ENCODE measurements around the gene SCARF1. TPM values are rescaled to one million over a fixed set of nuclear protein-coding genes. Genes with fewer than 3 reads are reported as not detected.

Gene SCARF1
- total and polyA plus RNA-seq, 4 donors, result 0.63 to 31.6 (median 9.6) TPM

DNA sequence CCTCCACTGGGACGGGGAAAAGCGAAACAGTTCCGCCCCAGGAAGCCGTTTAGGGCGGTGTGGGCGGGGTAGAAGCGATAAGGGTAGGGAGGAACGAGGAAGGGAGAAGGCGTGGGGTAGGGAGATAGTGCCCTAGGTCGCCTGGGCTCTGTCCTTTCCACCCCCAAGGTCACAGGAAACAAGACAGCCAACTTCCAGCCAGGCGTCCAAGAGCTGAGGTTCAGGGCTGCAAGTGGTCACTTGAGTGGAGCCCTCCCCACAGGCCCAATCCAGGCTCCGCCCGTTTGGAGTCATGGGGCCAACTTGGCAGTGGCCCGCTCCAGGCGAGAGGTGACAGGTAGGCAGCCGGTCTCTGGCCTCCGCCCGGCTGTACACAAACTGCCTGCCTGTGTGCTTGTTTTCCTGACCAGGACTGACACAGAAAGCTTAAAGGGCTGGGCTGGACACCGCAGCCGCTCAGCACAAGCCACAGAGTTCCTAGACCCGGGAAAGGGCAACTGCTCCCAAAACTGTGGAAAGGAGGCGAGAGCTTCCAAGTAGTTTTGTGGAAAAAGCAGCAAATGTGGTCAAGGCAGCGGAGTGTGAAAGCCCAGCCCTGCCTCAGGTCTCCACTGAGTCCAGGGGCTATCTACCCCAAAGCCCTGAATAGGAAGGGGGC, 4.4 kb upstream of the SCARF1 start, which contains the start of gene RILP:
Gene RILP, minus strand, starts transcription at position 23 of the 658 bp plus-strand sequence. CDS start 62 bp downstream, outside the sequence.
- Histone ChIP-seq H3K27ac (ENCODE audit: low read depth in 1 of 2, low read length in 2 of 2) (peak within 1 kb of the TSS in 1 of 2 donors; percentile 79), H3K9me3 (ENCODE audit: control insufficient read depth, low read length) (no peaks in the 10 kb centered on the region), H3K4me3 (ENCODE audit: low read length in 2 of 2) (peak within 1 kb of the TSS; percentile 62 to 73), H3K36me3 (ENCODE audit: control insufficient read depth in 1 of 2, insufficient read depth in 2 of 2, low read length in 1 of 2) (peaks cover 0 to 16% of the 10 kb centered on the region in 2 donors), H3K27me3 (ENCODE audit: control insufficient read depth in 1 of 2, insufficient read depth in 2 of 2, low read length in 1 of 2) (no peaks in the 10 kb centered on the region), H3K4me1 (ENCODE audit: control insufficient read depth in 1 of 2, insufficient read depth in 2 of 2, low read length in 2 of 2) (no peaks in the 10 kb centered on the region)
- intact Hi-C loops (cut with DNase I), result loop anchor here (2.0 to 5.0 kb wide), 2 partner anchors 62 to 63 kb away; partner anchors contain the start of gene TLCD2 (in 1 of the 2)
- WGBS, 2 donors, result 8 to 9% methylated on average over 23 of the region's 23 CpGs
- ATAC-seq (ENCODE audit: low FRiP score) (peak; percentile 49), DNase-seq (peak; percentile 80 to 88)

DNA sequence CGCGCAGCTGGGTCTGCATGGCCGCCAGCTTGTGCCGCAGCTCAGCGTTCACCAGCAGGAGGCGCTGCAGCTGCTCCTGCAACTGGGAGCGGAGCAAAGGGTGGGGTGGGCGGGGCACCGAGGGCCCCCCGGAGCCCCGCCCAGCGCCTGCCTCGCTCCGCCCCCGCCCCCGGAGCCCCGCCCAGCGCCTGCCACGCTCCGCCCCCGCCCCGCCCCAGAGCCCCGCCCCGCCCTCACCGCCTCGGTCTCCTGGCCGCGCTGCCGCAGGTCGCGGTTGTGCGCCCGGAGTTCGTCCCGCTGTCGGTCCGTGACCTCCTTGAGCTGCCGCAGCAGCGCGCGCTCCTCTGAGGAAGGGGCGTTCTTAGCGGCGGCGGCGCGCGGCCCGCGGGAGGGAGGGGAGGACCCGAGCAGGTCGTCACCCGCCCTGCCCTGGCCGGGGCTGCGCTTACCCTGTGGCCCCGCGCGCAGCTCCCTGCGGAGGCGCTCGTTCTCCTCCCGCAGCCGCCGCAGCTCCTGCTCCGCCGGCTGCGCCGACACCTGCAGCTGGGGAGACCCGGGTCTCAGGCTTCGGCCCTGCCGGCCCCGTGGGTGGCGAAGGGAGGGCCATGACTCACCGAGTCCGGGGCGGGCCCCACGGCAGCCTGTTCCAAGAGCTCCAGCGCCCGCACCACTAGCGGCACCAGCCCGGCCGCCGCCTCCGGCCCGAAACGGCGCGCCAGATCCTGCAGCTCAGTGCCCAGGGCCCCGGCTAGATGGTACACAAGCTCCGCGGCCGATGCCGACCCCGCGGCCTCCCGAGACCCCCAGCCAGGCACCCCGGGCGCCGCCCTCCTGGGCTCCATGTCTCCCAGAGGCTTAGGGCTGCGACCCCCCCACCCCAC, 3.7 kb upstream of the SCARF1 start:
- H3K4me1 ChIP-seq (ENCODE audit: control insufficient read depth in 1 of 2, insufficient read depth in 2 of 2, low read length in 2 of 2), result no peaks in the 10 kb centered on the region
- H3K36me3 ChIP-seq (ENCODE audit: control insufficient read depth in 1 of 2, insufficient read depth in 2 of 2, low read length in 1 of 2), result peaks cover 0 to 16% of the 10 kb centered on the region in 2 donors
- H3K27ac ChIP-seq (ENCODE audit: low read depth in 1 of 2, low read length in 2 of 2), result peak overlapping the region in 1 of 2 donors; percentile 79
- H3K9me3 ChIP-seq (ENCODE audit: control insufficient read depth, low read length), result no peaks in the 10 kb centered on the region
- WGBS, 2 donors, result 0 to 1% methylated on average over 55 to 100 of the region's 100 CpGs
- ATAC-seq (ENCODE audit: low FRiP score) (peak; percentile 87), DNase-seq (peak; percentile 97 to 98)
- H3K4me3 ChIP-seq (ENCODE audit: low read length in 2 of 2), result peak overlapping the region; percentile 62 to 73
- intact Hi-C loops (cut with DNase I), result loop anchor here (1.0 kb wide), 2 partner anchors 74 to 76 kb away; no protein-coding TSS in a partner anchor
- H3K27me3 ChIP-seq (ENCODE audit: control insufficient read depth in 1 of 2, insufficient read depth in 2 of 2, low read length in 1 of 2), result no peaks in the 10 kb centered on the region

- H3K4me1 ChIP-seq (ENCODE audit: control insufficient read depth in 1 of 2, insufficient read depth in 2 of 2, low read length in 2 of 2), result no peaks in the 10 kb centered on the region
- WGBS, 2 donors, result 6 to 8% methylated on average over 54 of the region's 54 CpGs
- ATAC-seq (ENCODE audit: low FRiP score), result peak; percentile 0
Measured at GRCh38 chr17:1648173-1648962, 2.8 kb upstream of the SCARF1 start.

GRCh38 chr17:1647802-1648171, 2.3 kb upstream of the SCARF1 start:
- intact Hi-C loops (cut with DNase I), result loop anchor here (1.0 kb wide), 2 partner anchors 72 to 74 kb away; no protein-coding TSS in a partner anchor
- Histone ChIP-seq H3K9me3 (ENCODE audit: control insufficient read depth, low read length) (no peaks in the 10 kb centered on the region), H3K4me3 (ENCODE audit: low read length in 2 of 2) (no peak overlapping the region), H3K27me3 (ENCODE audit: control insufficient read depth in 1 of 2, insufficient read depth in 2 of 2, low read length in 1 of 2) (no peaks in the 10 kb centered on the region), H3K4me1 (ENCODE audit: control insufficient read depth in 1 of 2, insufficient read depth in 2 of 2, low read length in 2 of 2) (no peaks in the 10 kb centered on the region), H3K36me3 (ENCODE audit: control insufficient read depth in 1 of 2, insufficient read depth in 2 of 2, low read length in 1 of 2) (peaks cover 0 to 11% of the 10 kb centered on the region in 2 donors), H3K27ac (ENCODE audit: low read depth in 1 of 2, low read length in 2 of 2) (no peak overlapping the region)
- ATAC-seq (ENCODE audit: low FRiP score) (no peak), DNase-seq (no peak)
- WGBS, 2 donors, result 81 to 83% methylated on average over 11 of the region's 11 CpGs

More at GRCh38 chr17:1648173-1648962, 2.8 kb upstream of the SCARF1 start:
- no peak for DNase-seq
- intact Hi-C loops (cut with DNase I), result loop anchor here (1.0 kb wide), 2 partner anchors 73 to 75 kb away; no protein-coding TSS in a partner anchor
- Histone ChIP-seq H3K27me3 (ENCODE audit: control insufficient read depth in 1 of 2, insufficient read depth in 2 of 2, low read length in 1 of 2) (no peaks in the 10 kb centered on the region), H3K4me3 (ENCODE audit: low read length in 2 of 2) (peak overlapping the region in 1 of 2 donors; percentile 30), H3K27ac (ENCODE audit: low read depth in 1 of 2, low read length in 2 of 2) (peak overlapping the region in 1 of 2 donors; percentile 22), H3K9me3 (ENCODE audit: control insufficient read depth, low read length) (no peaks in the 10 kb centered on the region), H3K36me3 (ENCODE audit: control insufficient read depth in 1 of 2, insufficient read depth in 2 of 2, low read length in 1 of 2) (peaks cover 0 to 13% of the 10 kb centered on the region in 2 donors)

GRCh38 chr17:1646199-1646875, 805 bp upstream of the SCARF1 start:
- ATAC-seq (ENCODE audit: low FRiP score), result no peak
- intact Hi-C loops (cut with DNase I), result no loop called here
- DNase-seq, result no peak
- no peak overlapping the region for H3K27ac ChIP-seq (ENCODE audit: low read depth in 1 of 2, low read length in 2 of 2)
- H3K9me3 ChIP-seq (ENCODE audit: control insufficient read depth, low read length), result no peaks in the 10 kb centered on the region
- H3K27me3 ChIP-seq (ENCODE audit: control insufficient read depth in 1 of 2, insufficient read depth in 2 of 2, low read length in 1 of 2), result no peaks in the 10 kb centered on the region
- H3K4me1 ChIP-seq (ENCODE audit: control insufficient read depth in 1 of 2, insufficient read depth in 2 of 2, low read length in 2 of 2), result no peaks in the 10 kb centered on the region
- 89 to 92% methylated on average over 11 to 13 of the region's 13 CpGs for WGBS, 2 donors
- H3K36me3 ChIP-seq (ENCODE audit: control insufficient read depth in 1 of 2, insufficient read depth in 2 of 2, low read length in 1 of 2), result peaks cover 0 to 7% of the 10 kb centered on the region in 2 donors
- no peak overlapping the region for H3K4me3 ChIP-seq (ENCODE audit: low read length in 2 of 2)

DNA sequence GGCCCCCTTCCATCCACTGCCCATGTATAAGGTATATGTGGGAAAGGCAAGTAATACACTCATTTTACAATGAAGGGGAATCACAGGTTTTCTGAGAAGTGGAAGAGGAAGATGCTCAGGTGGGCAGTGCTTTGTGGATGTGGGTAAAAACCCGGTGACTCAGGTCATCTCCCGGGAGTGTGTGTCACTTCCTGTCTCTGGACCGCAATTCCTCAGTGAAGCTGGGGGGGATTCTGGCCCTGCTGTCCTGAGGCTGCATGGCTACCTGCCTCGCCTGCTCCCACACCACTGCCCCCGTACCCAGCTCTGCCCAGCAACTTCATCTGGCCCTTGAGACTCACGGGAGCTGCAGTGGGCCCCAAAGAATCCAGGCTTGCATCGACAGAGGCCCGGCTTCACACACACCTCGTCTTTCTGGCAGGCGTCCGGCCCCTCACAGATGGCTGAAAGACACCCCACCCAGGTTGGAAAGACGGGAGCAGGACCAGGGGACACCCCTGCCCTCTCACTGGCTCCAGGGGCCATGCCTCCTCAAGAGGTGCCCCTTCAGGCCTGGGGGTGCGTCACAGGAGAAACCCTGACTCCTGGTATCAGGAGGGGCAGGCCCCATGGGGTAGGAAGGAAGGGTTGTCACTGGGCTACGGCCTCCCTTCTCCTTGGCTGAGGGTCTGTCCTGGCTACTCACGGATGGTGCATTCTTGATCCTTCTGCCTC, 882 bp downstream of the SCARF1 start:
- no peaks in the 10 kb centered on the region for H3K4me1 ChIP-seq (ENCODE audit: control insufficient read depth in 1 of 2, insufficient read depth in 2 of 2, low read length in 2 of 2)
- ATAC-seq (ENCODE audit: low FRiP score), result no peak

DNA sequence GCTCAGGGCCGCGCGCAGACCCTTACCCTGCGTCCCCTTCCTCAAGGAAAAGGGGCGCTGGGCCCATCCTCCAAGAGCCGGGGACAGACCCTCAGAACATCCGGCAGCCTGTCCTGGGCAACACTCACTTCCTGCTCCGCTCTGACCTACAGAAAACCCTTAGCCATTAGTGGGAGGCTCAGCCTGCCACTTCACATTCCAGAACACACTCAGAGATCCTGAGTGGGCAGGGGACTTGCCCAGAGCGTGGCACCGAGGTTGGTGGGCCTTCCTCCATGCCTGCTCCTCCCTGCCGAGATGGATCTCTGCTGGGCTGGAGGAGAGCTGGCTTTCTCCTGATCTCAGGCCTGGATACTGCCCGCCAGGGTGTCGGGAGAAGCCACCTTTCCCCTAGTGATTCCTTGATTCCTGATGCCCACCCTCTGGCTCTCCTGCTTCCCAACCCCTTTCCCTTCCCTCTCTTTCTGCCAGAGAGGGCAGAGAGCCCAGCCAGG, 1.5 kb downstream of the SCARF1 start:
- Histone ChIP-seq H3K27me3 (ENCODE audit: control insufficient read depth in 1 of 2, insufficient read depth in 2 of 2, low read length in 1 of 2) (no peaks in the 10 kb centered on the region), H3K4me1 (ENCODE audit: control insufficient read depth in 1 of 2, insufficient read depth in 2 of 2, low read length in 2 of 2) (no peaks in the 10 kb centered on the region), H3K36me3 (ENCODE audit: control insufficient read depth in 1 of 2, insufficient read depth in 2 of 2, low read length in 1 of 2) (no peaks in the 10 kb centered on the region), H3K4me3 (ENCODE audit: low read length in 2 of 2) (peak overlapping the region in 1 of 2 donors; percentile 4), H3K27ac (ENCODE audit: low read depth in 1 of 2, low read length in 2 of 2) (no peak overlapping the region), H3K9me3 (ENCODE audit: control insufficient read depth, low read length) (no peaks in the 10 kb centered on the region)
- 32 to 34% methylated on average over 13 of the region's 13 CpGs for WGBS, 2 donors
- ATAC-seq (ENCODE audit: low FRiP score) (no peak), DNase-seq (no peak)
- intact Hi-C loops (cut with DNase I), result no loop called here

More for the DNA sequence above, 882 bp downstream of the SCARF1 start:
- Histone ChIP-seq H3K36me3 (ENCODE audit: control insufficient read depth in 1 of 2, insufficient read depth in 2 of 2, low read length in 1 of 2) (no peaks in the 10 kb centered on the region), H3K9me3 (ENCODE audit: control insufficient read depth, low read length) (no peaks in the 10 kb centered on the region), H3K27me3 (ENCODE audit: control insufficient read depth in 1 of 2, insufficient read depth in 2 of 2, low read length in 1 of 2) (no peaks in the 10 kb centered on the region), H3K27ac (ENCODE audit: low read depth in 1 of 2, low read length in 2 of 2) (no peak overlapping the region), H3K4me3 (ENCODE audit: low read length in 2 of 2) (no peak overlapping the region)
- 88 to 90% methylated on average over 15 of the region's 15 CpGs for WGBS, 2 donors
- intact Hi-C loops (cut with DNase I), result no loop called here
- DNase-seq, result peak in 1 of 2 donors; percentile 73
